Sigmoid colon (tissue), 3 donors: ENCODE data around the gene POU2AF3.

Experiments used
- CTCF ChIP-seq, 4 experiments: fragments of 450-650 bp in 3 of 4; fragments of 200-600 bp in 1 of 4; IDR thresholded peaks; one replicate each; pipeline ENCODE4 v1.5.1; 2016 to 2019; ENCODE audit warnings: antibody characterized with exemption in 4 of 4, mild to moderate bottlenecking in 3 of 4, moderate library complexity in 2 of 4
- POLR2A ChIP-seq, 2 donors: fragments of 450-650 bp; IDR thresholded peaks; one replicate each; pipeline ENCODE4 v1.6.1; 2016; ENCODE audit warnings: antibody characterized with exemption in 2 of 2, mild to moderate bottlenecking in 2 of 2, moderate library complexity in 2 of 2

DNA sequence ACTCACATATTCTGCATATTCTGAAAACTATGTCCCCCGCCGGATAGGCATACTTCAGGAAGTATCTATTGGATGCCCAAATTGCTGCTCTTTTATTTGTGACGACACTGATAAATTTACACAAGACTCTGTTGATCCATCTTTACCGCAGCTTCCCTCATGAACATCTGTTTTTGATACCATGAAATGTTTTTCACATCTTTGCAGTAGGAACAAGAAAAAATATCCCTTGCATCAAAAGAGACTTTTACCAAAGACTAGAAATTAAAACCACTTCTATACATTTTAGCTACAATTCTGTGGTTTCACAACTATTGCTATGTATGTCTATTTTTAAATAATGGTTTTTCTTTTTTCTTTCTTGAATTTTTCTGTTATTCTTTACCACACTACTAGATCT is 37.5 kb upstream of the POU2AF3 start:
- TF ChIP-seq POLR2A (IDR thresholded peaks at IDR 0.05) (no peak), CTCF (IDR thresholded peaks at IDR 0.05) (no peak)
